HG03060 (cell line): Measurements from ENCODE around the gene OR2L5.
A peak's percentile ranks its signal among the peaks of the same experiment; 100 is the strongest.

Source experiments
- ATAC-seq: cut with Tn5 transposase; IDR thresholded peaks from one replicate; pipeline ENCODE4 v1.9.1; 2021; ENCODE audit warnings: low read depth, moderate number of reproducible peaks; ENCODE audit not compliant: unreplicated experiment

OR2L5 gene, protein sequence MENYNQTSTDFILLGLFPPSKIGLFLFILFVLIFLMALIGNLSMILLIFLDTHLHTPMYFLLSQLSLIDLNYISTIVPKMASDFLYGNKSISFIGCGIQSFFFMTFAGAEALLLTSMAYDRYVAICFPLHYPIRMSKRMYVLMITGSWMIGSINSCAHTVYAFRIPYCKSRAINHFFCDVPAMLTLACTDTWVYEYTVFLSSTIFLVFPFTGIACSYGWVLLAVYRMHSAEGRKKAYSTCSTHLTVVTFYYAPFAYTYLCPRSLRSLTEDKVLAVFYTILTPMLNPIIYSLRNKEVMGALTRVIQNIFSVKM

DNA sequence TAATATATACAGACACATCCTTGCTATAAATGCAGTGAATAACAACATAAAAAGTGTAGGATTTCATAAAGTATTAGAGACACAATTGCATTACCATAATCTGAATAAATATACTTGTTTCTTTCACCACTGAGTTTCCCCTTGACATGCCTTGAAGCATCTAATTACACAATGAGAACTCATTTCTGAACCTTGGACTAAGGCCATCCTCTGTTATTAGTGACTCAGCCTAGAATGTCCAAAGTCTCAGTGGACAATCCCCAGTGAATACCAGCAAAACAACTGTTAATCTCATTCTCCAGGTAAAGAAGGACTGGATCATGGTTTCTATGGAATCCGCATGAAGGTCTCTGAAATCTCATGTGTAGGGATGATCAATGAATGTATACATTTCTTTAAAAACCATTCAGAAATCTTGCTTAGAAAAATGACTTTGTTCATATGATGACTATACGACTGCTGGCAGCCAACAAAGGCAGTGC, at the start of gene OR2L5:
Gene OR2L5, plus strand, starts transcription at position 432 of the 482 bp plus-strand sequence. CDS start 8,288 bp downstream, outside the sequence.
- ATAC-seq: no peak

DNA sequence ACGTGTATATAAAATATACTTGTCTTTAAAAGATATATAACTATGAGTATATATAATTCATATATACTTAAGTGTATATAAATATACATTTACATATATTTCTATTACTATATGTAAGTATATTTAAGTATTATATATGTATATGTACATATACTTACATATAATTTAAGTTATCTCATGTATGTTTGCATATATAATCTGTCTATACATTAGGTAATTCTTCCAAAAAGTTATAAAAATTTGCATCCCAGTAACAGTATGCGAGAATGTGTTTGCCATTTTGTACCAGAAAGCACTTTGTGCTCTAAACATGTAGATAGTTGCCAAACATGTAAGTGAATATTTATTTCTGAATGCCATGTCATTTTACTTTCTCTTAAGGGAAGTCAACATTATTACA, 48.5 kb upstream of the OR2L5 start, which contains the start of gene OR2AK2:
Gene OR2AK2, plus strand, starts transcription at position 301 of the 400 bp plus-strand sequence. CDS start 144 bp downstream, outside the sequence.
- ATAC-seq: no peak

DNA sequence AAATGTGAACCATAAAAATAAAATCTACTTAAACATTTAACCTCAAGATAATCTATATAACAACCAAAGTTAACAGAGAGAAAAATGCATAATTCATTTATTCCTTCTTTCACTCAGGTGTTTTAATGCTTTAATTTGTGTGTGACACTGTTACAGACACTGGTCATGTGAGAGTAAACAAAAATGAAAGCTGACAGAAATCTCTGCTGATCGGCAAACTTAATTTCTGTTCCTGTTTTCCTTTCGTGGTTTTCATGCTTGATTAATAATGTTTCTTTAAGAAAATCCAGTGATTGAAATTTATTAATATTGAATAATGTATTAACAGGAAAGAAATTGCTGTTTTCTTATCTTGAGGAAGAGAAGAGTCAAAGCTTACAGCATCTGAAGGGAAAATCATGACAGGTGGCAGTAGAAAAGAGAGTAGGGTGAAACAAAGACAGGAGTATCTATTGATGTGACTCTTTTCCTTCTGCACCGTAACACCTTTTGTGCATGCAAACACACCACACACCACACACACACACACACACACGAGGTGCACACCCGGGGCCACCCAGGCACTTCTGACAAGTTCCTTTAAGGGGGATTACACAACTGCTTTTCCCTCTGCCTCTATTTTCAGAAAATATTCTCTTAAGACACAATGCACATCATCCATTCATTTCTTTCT, 46.8 kb upstream of the OR2L5 start:
- peak; percentile 83 for ATAC-seq

DNA sequence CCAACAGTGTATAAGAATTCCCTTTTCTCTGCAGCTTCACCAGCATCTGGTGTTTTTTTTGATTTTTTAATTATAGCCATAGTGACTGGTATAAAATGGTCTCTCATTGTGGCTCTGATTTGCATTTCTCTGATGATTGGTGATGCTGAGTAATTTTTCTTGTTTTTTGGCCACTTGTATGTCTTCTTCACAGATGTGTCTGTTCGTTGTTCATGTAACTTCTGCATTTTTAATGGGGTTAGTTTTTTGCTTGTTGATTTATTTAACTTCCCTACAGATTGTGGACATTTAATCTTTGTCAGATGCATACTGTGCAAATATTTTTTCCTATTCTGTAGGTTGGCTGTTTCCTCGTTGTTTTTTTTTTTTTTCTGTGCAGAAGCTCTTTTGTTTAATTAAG, 20.5 kb upstream of the OR2L5 start:
- no peak for ATAC-seq

DNA sequence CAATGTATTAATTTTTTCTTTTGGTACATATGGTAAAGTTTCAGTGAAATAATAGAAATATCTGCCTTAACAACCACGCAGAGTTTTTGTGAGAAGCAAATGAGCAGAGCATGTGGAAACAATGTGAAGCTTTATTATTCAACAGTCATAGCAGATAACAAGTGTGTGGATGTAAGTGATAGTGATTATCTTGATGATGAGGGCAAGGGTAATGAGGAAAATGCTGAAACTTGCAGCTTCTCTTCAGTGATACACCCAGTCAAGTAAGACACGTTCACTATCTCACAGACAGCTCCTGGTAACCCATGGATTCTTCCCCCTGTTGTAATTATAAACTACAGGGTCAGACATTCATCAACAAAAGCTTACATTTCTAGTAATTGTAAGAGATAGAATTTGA, 14.6 kb upstream of the OR2L5 start:
- ATAC-seq: no peak

DNA sequence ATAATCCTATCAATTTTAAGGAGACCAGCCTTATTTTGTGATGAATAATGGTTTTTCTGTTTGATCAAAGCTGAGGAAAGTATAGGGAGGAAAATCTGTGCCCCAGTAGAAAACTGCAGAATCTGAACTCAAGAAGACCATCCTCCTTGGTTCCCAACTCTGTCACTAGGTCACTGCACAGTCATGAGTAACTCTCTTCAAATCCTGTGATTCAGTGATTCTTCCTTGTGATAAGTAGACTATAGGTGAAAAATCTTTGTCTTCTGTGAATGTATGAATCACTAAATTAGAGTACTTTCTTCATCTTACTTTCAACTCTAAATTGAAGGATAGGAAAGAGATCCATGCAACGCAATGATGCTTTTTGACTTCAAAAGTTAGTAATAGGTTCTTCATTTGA, 13.3 kb upstream of the OR2L5 start:
- ATAC-seq: no peak

DNA sequence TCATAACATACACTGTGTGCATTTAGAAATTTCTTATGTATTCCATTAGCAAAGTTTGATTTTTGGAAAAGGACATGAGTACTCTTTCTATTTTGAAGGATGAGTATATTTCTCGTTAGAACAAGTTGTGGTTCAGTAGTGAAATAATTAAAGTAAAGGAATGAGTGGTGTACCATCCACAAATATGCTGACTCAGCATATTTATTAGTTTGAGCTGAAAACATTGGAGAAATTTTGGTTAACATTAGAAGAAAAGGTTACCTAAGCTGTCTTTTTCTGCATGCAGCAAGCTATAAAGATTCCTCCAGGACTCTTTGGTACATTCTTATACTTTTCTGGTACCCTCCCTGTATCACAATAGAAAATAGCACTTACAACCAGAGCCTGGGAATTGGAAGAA, 5.7 kb upstream of the OR2L5 start:
- ATAC-seq: no peak

DNA sequence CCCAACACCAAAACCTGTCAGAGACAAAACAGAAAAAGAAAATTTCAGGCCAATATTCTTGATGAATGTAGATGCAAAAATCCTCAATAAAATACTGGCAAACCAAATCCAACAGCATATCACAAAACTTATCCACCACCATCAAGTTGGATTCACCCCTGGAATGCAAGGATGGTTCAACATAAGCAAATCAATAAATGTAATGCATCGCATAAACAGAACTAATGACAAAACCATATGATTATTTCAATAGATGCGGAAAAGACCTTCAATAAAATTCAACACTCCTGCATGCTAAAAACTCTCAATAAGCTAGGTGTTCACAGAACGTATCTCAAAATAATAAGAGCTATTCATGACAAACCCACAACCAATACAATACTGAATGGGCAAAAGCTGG, 3.8 kb upstream of the OR2L5 start:
- no peak for ATAC-seq

DNA sequence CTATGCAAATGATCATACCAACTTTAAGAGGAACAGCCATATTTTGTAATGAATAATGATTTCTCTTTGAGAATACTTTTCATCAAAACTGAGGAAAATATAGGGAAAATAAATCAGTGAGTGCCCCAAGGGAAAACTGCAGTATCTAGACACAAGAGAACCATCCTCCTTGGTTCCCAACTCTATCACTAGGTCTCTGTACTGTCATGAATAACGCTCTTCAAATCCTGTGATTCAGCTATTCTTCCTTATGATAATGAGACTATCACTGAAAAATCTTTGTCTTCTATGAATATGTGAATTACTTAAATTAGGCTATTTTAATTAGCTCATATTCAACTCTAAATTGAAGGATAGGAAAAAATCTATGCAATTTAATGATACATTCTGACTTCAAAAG, 2.3 kb downstream of the OR2L5 start:
- ATAC-seq: no peak

DNA sequence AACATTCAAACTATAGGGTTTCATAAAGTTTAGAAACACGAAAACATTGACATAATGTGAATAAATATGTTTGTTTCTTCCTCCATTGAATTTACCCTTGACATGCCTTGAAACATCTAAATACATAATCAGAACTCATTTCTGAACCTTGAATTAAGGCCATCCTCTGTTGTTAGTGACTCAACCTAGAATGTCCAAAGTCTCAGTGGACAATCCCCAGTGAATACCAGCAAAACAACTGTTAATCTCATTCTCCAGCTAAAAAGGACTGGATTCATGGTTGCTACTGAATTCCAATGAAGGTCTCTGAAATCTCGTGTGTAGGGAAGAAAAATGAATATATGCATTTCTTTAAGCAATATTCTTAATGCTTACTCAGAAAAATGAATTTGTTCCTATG, 16.3 kb downstream of the OR2L5 start, which contains the start of gene OR2L2:
Gene OR2L2, plus strand, starts transcription at position 301 of the 400 bp plus-strand sequence. CDS start 8,198 bp downstream, outside the sequence.
- ATAC-seq: no peak

DNA sequence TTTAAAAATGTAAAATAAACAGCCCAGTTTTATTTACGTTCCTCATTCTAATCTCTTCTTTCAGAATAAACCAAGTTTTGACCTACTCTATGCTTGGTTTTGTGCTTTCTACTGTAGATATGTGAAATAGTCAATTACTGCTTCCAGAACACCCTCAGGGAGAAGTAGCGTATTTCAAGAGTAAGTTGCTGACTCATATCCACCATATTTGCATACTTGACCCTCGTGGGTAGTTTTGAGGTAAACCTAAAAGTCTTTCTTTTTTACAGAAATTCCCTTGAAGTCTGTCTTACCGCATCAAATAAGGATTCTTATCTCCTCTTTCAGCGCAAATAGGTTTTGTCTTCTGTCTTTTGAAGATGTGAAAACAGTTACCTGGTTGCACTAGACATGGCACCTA, 31.7 kb downstream of the OR2L5 start:
- ATAC-seq: peak; percentile 67

DNA sequence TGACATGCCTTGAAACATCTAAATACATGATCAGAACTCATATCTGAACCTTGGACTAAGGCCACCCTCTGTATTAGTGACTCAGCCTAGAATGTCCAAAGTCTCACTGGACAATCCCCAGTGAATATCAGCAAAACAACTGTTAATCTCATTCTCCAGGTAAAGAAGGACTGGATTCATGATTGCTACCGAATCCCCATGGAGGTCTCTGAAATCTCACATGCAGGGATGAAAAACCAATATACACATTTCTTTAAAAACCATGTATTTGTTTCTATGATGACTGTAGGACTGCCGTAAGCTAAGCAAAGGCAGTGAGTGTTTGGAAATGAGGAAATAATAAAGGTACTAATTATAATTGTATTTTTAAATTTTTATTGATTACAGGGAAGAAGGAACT, 33.1 kb downstream of the OR2L5 start, which contains the start of gene OR2L3:
Gene OR2L3, plus strand, starts transcription at position 301 of the 400 bp plus-strand sequence. CDS start 13,846 bp downstream, outside the sequence.
- no peak for ATAC-seq

DNA sequence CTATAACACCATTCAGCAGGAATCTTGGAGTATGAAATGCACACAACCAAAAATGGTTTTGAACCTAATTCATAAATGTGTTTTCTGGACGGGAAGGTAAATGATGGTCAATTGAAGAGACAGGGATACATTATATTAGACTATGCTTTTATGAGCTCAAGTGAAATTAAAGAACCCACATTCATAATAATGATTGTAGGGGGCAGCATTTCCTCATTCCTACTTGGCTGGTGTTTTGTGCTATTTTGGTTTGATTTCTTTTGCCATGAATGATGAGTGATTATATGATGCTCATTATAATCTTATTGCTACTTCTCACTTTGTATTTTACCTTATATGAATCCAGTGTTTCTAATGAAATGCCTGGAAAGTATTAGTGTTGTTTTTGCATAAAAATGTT, 33.5 kb downstream of the OR2L5 start:
- no peak for ATAC-seq

DNA sequence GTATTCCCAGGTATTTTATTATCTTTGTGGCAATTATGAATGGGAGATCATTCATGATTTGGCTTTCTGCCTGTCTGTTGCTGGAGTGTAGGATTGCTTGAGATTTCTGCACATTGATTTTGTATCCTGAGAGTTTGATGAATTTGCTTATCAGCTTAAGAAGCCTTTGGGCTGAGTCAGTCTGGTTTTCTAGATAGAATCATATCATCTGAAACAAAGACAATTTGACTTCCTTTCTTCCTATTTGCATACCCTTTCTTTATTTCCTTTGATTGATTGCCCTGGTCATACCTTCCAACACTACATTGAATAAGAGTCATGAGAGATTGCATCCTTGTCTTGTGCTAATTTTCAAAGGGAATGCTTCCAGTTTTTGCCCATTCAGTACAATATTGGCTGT, 41.2 kb downstream of the OR2L5 start:
- no peak for ATAC-seq

DNA sequence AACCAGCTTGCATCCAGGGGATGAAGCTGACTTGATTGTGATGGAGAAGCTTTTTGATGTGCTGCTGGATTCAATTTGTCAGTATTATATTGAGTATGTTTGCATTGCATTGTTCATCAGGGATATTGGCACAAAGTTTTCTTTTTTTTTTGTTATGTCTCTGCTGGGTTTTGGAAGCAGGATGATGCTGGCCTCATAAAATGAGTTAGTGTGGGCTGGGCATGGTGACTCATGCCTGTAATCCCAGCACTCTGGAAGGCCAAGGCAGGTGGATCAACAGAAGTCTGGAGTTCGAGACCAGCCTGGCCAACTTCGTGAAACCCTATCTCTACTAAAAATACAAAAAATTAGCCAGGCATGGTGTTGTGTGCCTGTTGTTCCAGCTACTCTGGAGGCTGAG, 41.8 kb downstream of the OR2L5 start:
- no peak for ATAC-seq

DNA sequence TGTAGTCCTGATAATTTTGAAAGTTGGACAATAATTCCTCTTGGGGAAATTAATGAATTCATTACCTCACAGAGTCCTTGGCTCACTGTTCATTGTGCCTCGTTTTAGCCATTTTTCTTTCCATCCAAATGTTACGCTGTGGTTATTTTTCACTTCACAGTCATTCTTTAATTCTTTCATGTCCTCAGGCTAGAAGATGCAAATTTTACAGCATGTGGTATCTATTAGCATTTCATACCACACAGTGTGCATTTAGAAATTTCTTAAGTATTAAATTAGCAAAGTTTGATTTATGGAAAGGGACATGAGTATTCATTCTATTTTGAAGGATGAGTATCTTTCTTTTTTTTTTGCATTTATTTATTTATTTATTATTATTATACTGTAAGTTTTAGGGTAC, 51.6 kb downstream of the OR2L5 start:
- ATAC-seq: no peak

DNA sequence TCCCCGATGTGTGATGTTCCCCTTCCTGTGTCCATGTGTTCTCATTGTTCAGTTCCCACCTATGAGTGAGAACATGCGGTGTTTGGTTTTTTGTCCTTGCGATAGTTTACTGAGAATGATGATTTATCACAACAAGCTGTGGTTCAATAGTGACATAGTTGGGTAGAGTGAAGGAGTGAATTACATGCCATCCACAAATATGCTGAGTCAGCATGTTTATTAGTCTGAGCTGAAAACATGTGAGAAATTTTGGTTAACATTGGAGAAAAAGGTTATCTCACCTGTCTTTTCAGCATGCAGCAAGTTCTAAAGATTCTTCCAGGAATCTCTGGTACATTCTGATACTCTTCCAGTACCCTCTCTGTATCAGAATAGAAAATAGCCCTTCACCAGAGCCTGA, 52.1 kb downstream of the OR2L5 start:
- no peak for ATAC-seq
